HepG2 (cell line): Measurements from ENCODE around the gene C1R. TPM values are rescaled to one million over a fixed set of nuclear protein-coding genes. Genes with fewer than 3 reads are reported as not detected.

Experiments used
- AGO1 ChIP-seq: fragments of 200-400 bp; formaldehyde crosslinking; IDR thresholded peaks from 2 replicates; pipeline ENCODE4 v1.6.1; 2017; ENCODE audit warnings: mild to moderate bottlenecking, low read depth, low read length, moderate library complexity; ENCODE audit not compliant: poor library complexity, severe bottlenecking
- AHDC1 ChIP-seq: sonication (generic); formaldehyde crosslinking; IDR thresholded peaks from 2 replicates; pipeline ENCODE4 v1.5.1; 2020; ENCODE audit warnings: mild to moderate bottlenecking, missing genetic modification reagents, borderline replicate concordance
- BCLAF1 ChIP-seq: fragments of 450-650 bp; IDR thresholded peaks from 2 replicates; pipeline ENCODE4 v1.6.1; 2017; ENCODE audit warnings: mild to moderate bottlenecking
- CHD4 ChIP-seq: fragments of 200-600 bp; sonication (generic); IDR thresholded peaks from 2 replicates; pipeline ENCODE4 v1.7.0; 2017; ENCODE audit warnings: mild to moderate bottlenecking, low read length, borderline replicate concordance
- CREB3 ChIP-seq: sonication (generic); formaldehyde crosslinking; IDR thresholded peaks from 2 replicates; pipeline ENCODE4 v1.5.0; 2020; ENCODE audit warnings: missing genetic modification reagents
- GATAD1 ChIP-seq: IDR thresholded peaks from 2 replicates; pipeline ENCODE4 v1.6.1; 2016; ENCODE audit warnings: missing genetic modification reagents, missing compliant biosample characterization
- HNRNPH1 ChIP-seq: fragments of 200-400 bp; formaldehyde crosslinking; optimal IDR thresholded peaks from 2 replicates; pipeline ENCODE3; 2017; ENCODE audit warnings: mild to moderate bottlenecking, low read depth, low read length
- MYC ChIP-seq: sonication (generic); formaldehyde crosslinking; IDR thresholded peaks from 2 replicates; pipeline ENCODE4 v1.9.0; 2021; ENCODE audit warnings: missing genetic modification reagents, borderline replicate concordance
- MYPOP ChIP-seq: sonication (generic); formaldehyde crosslinking; IDR thresholded peaks from 2 replicates; pipeline ENCODE4 v1.8.1; 2023; ENCODE audit warnings: mild to moderate bottlenecking, moderate library complexity, missing genetic modification reagents
- NR2F2 ChIP-seq: IDR thresholded peaks from 2 replicates; pipeline ENCODE4 v1.6.1; 2012; ENCODE audit warnings: low read depth, inconsistent platforms, borderline replicate concordance
- POLR2G ChIP-seq: fragments of 200-400 bp; formaldehyde crosslinking; IDR thresholded peaks from 2 replicates; pipeline ENCODE4 v1.6.1; 2018; ENCODE audit warnings: mild to moderate bottlenecking, low read depth, low read length, moderate library complexity
- PPARG ChIP-seq: conservative IDR thresholded peaks from 2 replicates; pipeline ENCODE4 v1.6.1; 2016; ENCODE audit warnings: missing biosample characterization, missing genetic modification reagents
- TBX3 ChIP-seq: fragments of 450-650 bp; IDR thresholded peaks from 2 replicates; pipeline ENCODE4 v1.6.1; 2017; ENCODE audit warnings: antibody characterized with exemption, mild to moderate bottlenecking, inconsistent platforms, borderline replicate concordance
- YEATS4 ChIP-seq: sonication (generic); formaldehyde crosslinking; IDR thresholded peaks from 2 replicates; pipeline ENCODE4 v1.4.0; 2020; ENCODE audit warnings: missing genetic modification reagents, borderline replicate concordance
- ZIK1 ChIP-seq: sonication (generic); formaldehyde crosslinking; IDR thresholded peaks from 2 replicates; pipeline ENCODE4 v1.5.0; 2020; ENCODE audit warnings: mild to moderate bottlenecking, low read depth, missing genetic modification reagents, borderline replicate concordance
- ZNF432 ChIP-seq: sonication (generic); formaldehyde crosslinking; IDR thresholded peaks from 2 replicates; pipeline ENCODE4 v1.5.0; 2020; ENCODE audit warnings: missing genetic modification reagents, mild to moderate bottlenecking, borderline replicate concordance
- ZNF607 ChIP-seq: sonication (generic); formaldehyde crosslinking; IDR thresholded peaks from 2 replicates; pipeline ENCODE4 v1.5.1; 2020; ENCODE audit warnings: missing genetic modification reagents, mild to moderate bottlenecking, borderline replicate concordance
- ZNF788 ChIP-seq: sonication (generic); formaldehyde crosslinking; IDR thresholded peaks from 2 replicates; pipeline ENCODE4 v1.5.0; 2020; ENCODE audit warnings: mild to moderate bottlenecking, missing genetic modification reagents, borderline replicate concordance
- polyA plus RNA-seq, 8 experiments: library from polyadenylated mRNA; depleted of rRNA in 3 of 8; stranded (reverse) in 7 of 8; unstranded in 1 of 8; fragments of >200 nt; fragmentation: Illumina TruSeq in 4 of 8; extraction: Trizol in 4 of 8; gene quantifications; 2 replicates each; pipeline versions ENCODE4 v1.2.1 to v1.2.3, GENCODE V29; 2011 to 2016; ENCODE audit warnings: low read depth in 4 of 8, missing spikeins in 1 of 8, mixed read lengths in 1 of 8; ENCODE audit not compliant: insufficient read depth in 1 of 8
- total RNA-seq, 5 experiments: library from RNA; depleted of rRNA; stranded (reverse); fragments of >200 nt; fragmentation: Illumina TruSeq; extraction: Trizol; gene quantifications; 2 replicates each; pipeline ENCODE4 v1.2.3, GENCODE V29; 2016; ENCODE audit warnings: low read depth in 1 of 5

C1R gene
- total and polyA plus RNA-seq, 2 of the 13 experiments (the other 11 are each of a cell fraction or from before 2014, with no cell fraction given), result 3.5 to 6.5 TPM

- TF ChIP-seq AHDC1 (no peak), MYC (CRISPR knock-in tag) (0 out of 2 replicates have a peak, but pooled peaks have one; percentile 30), MYPOP (CRISPR knock-in tag) (no peak), TBX3 (peak; percentile 60; the same call in 1 of the 2 replicates), ZNF607 (CRISPR knock-in tag) (no peak; the same call in 1 of the 2 replicates), POLR2G (peak; percentile 76), GATAD1 (CRISPR knock-in tag) (0 out of 2 replicates have a peak, but pooled peaks have one; percentile 38), ZNF788 (no peak; the same call in 1 of the 2 replicates), ZNF432 (CRISPR knock-in tag) (no peak), AGO1 (no peak), PPARG (CRISPR knock-in tag) (peak; percentile 56; the same call in 1 of the 2 replicates), YEATS4 (CRISPR knock-in tag) (no peak), ZIK1 (no peak), CHD4 (no peak), CREB3 (CRISPR knock-in tag) (no peak), HNRNPH1 (no peak), NR2F2 (peak; percentile 88), BCLAF1 (no peak)
Observed at GRCh38 chr12:7123806-7124522, 31.7 kb upstream of the C1R start (continued).
